NT2/D1 (cell line): Measurements from ENCODE around the gene LMAN2.

Source experiments
- YY1 ChIP-seq: IDR thresholded peaks from 2 replicates; pipeline ENCODE4 v1.6.1; 2011; ENCODE audit not compliant: insufficient read length, insufficient read depth
- ZNF274 ChIP-seq: IDR thresholded peaks from 2 replicates; pipeline ENCODE4 v1.6.1; 2011; ENCODE audit warnings: mild to moderate bottlenecking, low read depth, low read length

DNA sequence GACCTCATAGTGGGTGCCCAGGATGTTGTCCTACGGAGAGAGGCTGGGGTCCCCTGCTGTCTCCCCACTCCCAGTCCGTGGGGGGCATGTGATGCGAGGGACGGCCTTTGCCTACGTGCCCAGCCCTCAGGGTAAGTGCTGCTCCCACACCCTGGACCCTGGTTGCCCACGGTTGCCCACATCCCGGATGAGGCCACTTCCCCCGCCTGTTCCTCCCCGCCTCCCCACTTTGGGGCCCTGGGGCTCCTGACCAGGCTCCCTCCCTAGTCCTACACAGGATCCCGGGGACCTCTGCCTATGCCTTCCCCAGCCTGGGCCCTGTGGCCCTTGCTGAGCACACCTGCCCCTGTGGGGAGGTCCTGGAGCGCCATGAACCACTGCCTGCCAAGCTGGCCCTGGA, 34.3 kb upstream of the LMAN2 start:
- TF ChIP-seq ZNF274 (no peak), YY1 (no peak)
